Measurements from ENCODE around the gene ATRN. TPM values are rescaled to one million over a fixed set of nuclear protein-coding genes. Genes with fewer than 3 reads are reported as not detected.

ATRN gene
- total and polyA plus RNA-seq, 2 experiments from 2014 or later = 14.7 to 71.1 TPM

- no peak for DNase-seq (ENCODE audit: low spot score)
- TF ChIP-seq EZH2phosphoT487 (IDR thresholded peaks at IDR 0.05; ENCODE audit: low read depth, severe bottlenecking, unreplicated experiment) (no peak), EZH2 (IDR thresholded peaks at IDR 0.05; ENCODE audit: borderline replicate concordance) (no peak)
- TF ChIP-seq, protein P1, sequence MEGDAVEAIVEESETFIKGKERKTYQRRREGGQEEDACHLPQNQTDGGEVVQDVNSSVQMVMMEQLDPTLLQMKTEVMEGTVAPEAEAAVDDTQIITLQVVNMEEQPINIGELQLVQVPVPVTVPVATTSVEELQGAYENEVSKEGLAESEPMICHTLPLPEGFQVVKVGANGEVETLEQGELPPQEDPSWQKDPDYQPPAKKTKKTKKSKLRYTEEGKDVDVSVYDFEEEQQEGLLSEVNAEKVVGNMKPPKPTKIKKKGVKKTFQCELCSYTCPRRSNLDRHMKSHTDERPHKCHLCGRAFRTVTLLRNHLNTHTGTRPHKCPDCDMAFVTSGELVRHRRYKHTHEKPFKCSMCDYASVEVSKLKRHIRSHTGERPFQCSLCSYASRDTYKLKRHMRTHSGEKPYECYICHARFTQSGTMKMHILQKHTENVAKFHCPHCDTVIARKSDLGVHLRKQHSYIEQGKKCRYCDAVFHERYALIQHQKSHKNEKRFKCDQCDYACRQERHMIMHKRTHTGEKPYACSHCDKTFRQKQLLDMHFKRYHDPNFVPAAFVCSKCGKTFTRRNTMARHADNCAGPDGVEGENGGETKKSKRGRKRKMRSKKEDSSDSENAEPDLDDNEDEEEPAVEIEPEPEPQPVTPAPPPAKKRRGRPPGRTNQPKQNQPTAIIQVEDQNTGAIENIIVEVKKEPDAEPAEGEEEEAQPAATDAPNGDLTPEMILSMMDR (IDR thresholded peaks at IDR 0.05; ENCODE audit: poor library complexity) = no peak
- H3K27ac ChIP-seq = peak overlapping the region; percentile 72
- no peaks in the 10 kb centered on the region for H3K9me2 ChIP-seq (replicated peaks; ENCODE audit: insufficient read depth)
- H3K36me3 ChIP-seq (replicated peaks; ENCODE audit: insufficient read depth, low read depth) = no peaks in the 10 kb centered on the region
- no peak overlapping the region for H2AFZ ChIP-seq
- 79% methylated on average over 2 of the region's 2 CpGs for WGBS (ENCODE audit: low lambda C conversion rate, missing lambda C conversion rate)
- H3K4me1 ChIP-seq (ENCODE audit: insufficient read depth) = peaks cover 45% of the 10 kb centered on the region
- H3K4me3 ChIP-seq = no peak overlapping the region
- H4K20me1 ChIP-seq (ENCODE audit: insufficient read depth, poor library complexity, severe bottlenecking) = no peaks in the 10 kb centered on the region
- H3K79me2 ChIP-seq = no peaks in the 10 kb centered on the region
- H3K9me3 ChIP-seq (ENCODE audit: low read depth) = no peaks in the 10 kb centered on the region
- H3K27me3 ChIP-seq = peaks cover 26% of the 10 kb centered on the region
- peak overlapping the region; percentile 33 for H3K4me2 ChIP-seq
These were observed 207.4 kb downstream of the ATRN start for GRCh38 chr20:3678198-3678597.

GRCh38 chr20:3678856-3679720, 208.3 kb downstream of the ATRN start:
- WGBS (ENCODE audit: low lambda C conversion rate, missing lambda C conversion rate) = 79% methylated on average over 8 of the region's 14 CpGs
- TF ChIP-seq EZH2phosphoT487 (IDR thresholded peaks at IDR 0.05; ENCODE audit: low read depth, severe bottlenecking, unreplicated experiment) = no peak
- TF ChIP-seq, protein P1 (IDR thresholded peaks at IDR 0.05; ENCODE audit: poor library complexity) = no peak
- TF ChIP-seq EZH2 (IDR thresholded peaks at IDR 0.05; ENCODE audit: borderline replicate concordance) = no peak
- Histone ChIP-seq H2AFZ (no peak overlapping the region), H3K9me2 (replicated peaks; ENCODE audit: insufficient read depth) (no peaks in the 10 kb centered on the region), H3K27ac (peak overlapping the region; percentile 72), H3K4me3 (no peak overlapping the region), H3K4me2 (peak overlapping the region; percentile 90), H3K9me3 (ENCODE audit: low read depth) (no peaks in the 10 kb centered on the region), H3K4me1 (ENCODE audit: insufficient read depth) (peaks cover 45% of the 10 kb centered on the region), H4K20me1 (ENCODE audit: insufficient read depth, poor library complexity, severe bottlenecking) (no peaks in the 10 kb centered on the region), H3K79me2 (no peaks in the 10 kb centered on the region), H3K36me3 (replicated peaks; ENCODE audit: insufficient read depth, low read depth) (no peaks in the 10 kb centered on the region), H3K27me3 (peaks cover 26% of the 10 kb centered on the region)
- no peak for DNase-seq (ENCODE audit: low spot score)

GRCh38 chr20:3679749-3680700, 209.2 kb downstream of the ATRN start:
- 66% methylated on average over 18 of the region's 18 CpGs for WGBS (ENCODE audit: low lambda C conversion rate, missing lambda C conversion rate)
- no peak overlapping the region for H3K4me3 ChIP-seq
- H3K9me3 ChIP-seq (ENCODE audit: low read depth) = no peaks in the 10 kb centered on the region
- peak; percentile 48 for DNase-seq (ENCODE audit: low spot score)
- H2AFZ ChIP-seq = no peak overlapping the region
- peak overlapping the region; percentile 70 for H3K27ac ChIP-seq
- peak overlapping the region; percentile 90 for H3K4me2 ChIP-seq
- peaks cover 18% of the 10 kb centered on the region for H3K27me3 ChIP-seq
- no peaks in the 10 kb centered on the region for H3K79me2 ChIP-seq
- no peaks in the 10 kb centered on the region for H4K20me1 ChIP-seq (ENCODE audit: insufficient read depth, poor library complexity, severe bottlenecking)
- H3K36me3 ChIP-seq (replicated peaks; ENCODE audit: insufficient read depth, low read depth) = no peaks in the 10 kb centered on the region
- TF ChIP-seq EZH2phosphoT487 (IDR thresholded peaks at IDR 0.05; ENCODE audit: low read depth, severe bottlenecking, unreplicated experiment) (no peak), EZH2 (IDR thresholded peaks at IDR 0.05; ENCODE audit: borderline replicate concordance) (no peak)
- TF ChIP-seq, protein P1 (IDR thresholded peaks at IDR 0.05; ENCODE audit: poor library complexity) = no peak
- peaks cover 45% of the 10 kb centered on the region for H3K4me1 ChIP-seq (ENCODE audit: insufficient read depth)
- H3K9me2 ChIP-seq (replicated peaks; ENCODE audit: insufficient read depth) = no peaks in the 10 kb centered on the region

Data from hepatocyte (in vitro differentiated cells).